ENCODE measurements around the gene MED4.
A peak's percentile ranks its signal among the peaks of the same experiment; 100 is the strongest.

The MED4 gene

GRCh38 chr13:48096670-48097069 lies 1.8 kb upstream of the MED4 start:
- no peak overlapping the region for H3K4me3 ChIP-seq (ENCODE audit: low read depth, low read length)
- no peak for TF ChIP-seq CTCF (IDR thresholded peaks at IDR 0.05; ENCODE audit: borderline replicate concordance, insufficient read depth, low read depth, low read length)

- H3K4me3 ChIP-seq (ENCODE audit: low read depth, low read length) = peak overlapping the region; percentile 94
- TF ChIP-seq CTCF (IDR thresholded peaks at IDR 0.05; ENCODE audit: borderline replicate concordance, insufficient read depth, low read depth, low read length) = no peak
Observed at GRCh38 chr13:48094404-48094780, 512 bp downstream of the MED4 start.

- H3K4me3 ChIP-seq (ENCODE audit: low read depth, low read length) = no peak overlapping the region
- TF ChIP-seq CTCF (IDR thresholded peaks at IDR 0.05; ENCODE audit: borderline replicate concordance, insufficient read depth, low read depth, low read length) = no peak
Observed at GRCh38 chr13:48093588-48093987, 1.3 kb downstream of the MED4 start.

GRCh38 chr13:48086272-48086671 lies 8.6 kb downstream of the MED4 start:
- H3K4me3 ChIP-seq (ENCODE audit: low read depth, low read length) = no peak overlapping the region
- no peak for TF ChIP-seq CTCF (IDR thresholded peaks at IDR 0.05; ENCODE audit: borderline replicate concordance, insufficient read depth, low read depth, low read length)

GRCh38 chr13:48081739-48082138 lies 13.2 kb downstream of the MED4 start:
- H3K4me3 ChIP-seq (ENCODE audit: low read depth, low read length) = no peak overlapping the region
- TF ChIP-seq CTCF (IDR thresholded peaks at IDR 0.05; ENCODE audit: borderline replicate concordance, insufficient read depth, low read depth, low read length) = no peak

- peak; percentile 36; the same call in 1 of the 2 replicates for TF ChIP-seq CTCF (IDR thresholded peaks at IDR 0.05; ENCODE audit: borderline replicate concordance, insufficient read depth, low read depth, low read length)
- no peak overlapping the region for H3K4me3 ChIP-seq (ENCODE audit: low read depth, low read length)
Observed at GRCh38 chr13:48078251-48078656, 16.6 kb downstream of the MED4 start.

- TF ChIP-seq CTCF (IDR thresholded peaks at IDR 0.05; ENCODE audit: borderline replicate concordance, insufficient read depth, low read depth, low read length) = no peak
- no peak overlapping the region for H3K4me3 ChIP-seq (ENCODE audit: low read depth, low read length)
Observed at GRCh38 chr13:48074006-48074405, 20.9 kb downstream of the MED4 start.

Data from GM12875 (cell line).